Activated naive CD8-positive, alpha-beta T cell (primary cell): ENCODE data around the gene CACNG3.

Experiments used
- H3K27ac Mint-ChIP-seq: one replicate; pipeline ENCODE4 v1.8.0; 2021; ENCODE audit warnings: mixed read lengths
- H3K27me3 Mint-ChIP-seq: one replicate; pipeline ENCODE4 v1.8.0; 2021; ENCODE audit warnings: mixed read lengths
- H3K36me3 Mint-ChIP-seq: one replicate; pipeline ENCODE4 v1.8.0; 2021; ENCODE audit warnings: mixed read lengths
- H3K4me1 Mint-ChIP-seq: one replicate; pipeline ENCODE4 v1.8.0; 2021; ENCODE audit warnings: low read depth, mixed read lengths
- H3K4me3 Mint-ChIP-seq: one replicate; pipeline ENCODE4 v1.8.0; 2021; ENCODE audit warnings: mild to moderate bottlenecking, mixed read lengths
- H3K9me3 Mint-ChIP-seq: one replicate; pipeline ENCODE4 v1.8.0; 2021; ENCODE audit warnings: low read depth, mixed read lengths

CACNG3 gene

GRCh38 chr16:24372824-24373223, 116.7 kb downstream of the CACNG3 start:
- Mint-ChIP-seq H3K4me3 (no peak overlapping the region), H3K27ac (no peak overlapping the region), H3K4me1 (no peaks in the 10 kb centered on the region), H3K27me3 (peaks cover 7% of the 10 kb centered on the region), H3K9me3 (no peaks in the 10 kb centered on the region), H3K36me3 (no peaks in the 10 kb centered on the region)

GRCh38 chr16:24378999-24379398, 122.9 kb downstream of the CACNG3 start:
- no peak overlapping the region for H3K27ac Mint-ChIP-seq
- peaks cover 21% of the 10 kb centered on the region for H3K9me3 Mint-ChIP-seq
- H3K4me3 Mint-ChIP-seq: no peak overlapping the region
- peaks cover 4% of the 10 kb centered on the region for H3K36me3 Mint-ChIP-seq
- H3K27me3 Mint-ChIP-seq: peaks cover 5% of the 10 kb centered on the region
- H3K4me1 Mint-ChIP-seq: no peaks in the 10 kb centered on the region

GRCh38 chr16:24381470-24382118, 125.5 kb downstream of the CACNG3 start:
- Mint-ChIP-seq H3K27me3 (peaks cover 7% of the 10 kb centered on the region), H3K36me3 (peaks cover 4% of the 10 kb centered on the region), H3K4me3 (no peak overlapping the region)

GRCh38 chr16:24382762-24383407, 126.8 kb downstream of the CACNG3 start:
- Mint-ChIP-seq H3K27me3 (peaks cover 2% of the 10 kb centered on the region), H3K4me3 (no peak overlapping the region), H3K4me1 (no peaks in the 10 kb centered on the region), H3K27ac (no peak overlapping the region), H3K36me3 (peaks cover 4% of the 10 kb centered on the region), H3K9me3 (peaks cover 21% of the 10 kb centered on the region)

More at GRCh38 chr16:24381470-24382118, 125.5 kb downstream of the CACNG3 start:
- no peak overlapping the region for H3K27ac Mint-ChIP-seq
- H3K4me1 Mint-ChIP-seq: no peaks in the 10 kb centered on the region
- peaks cover 21% of the 10 kb centered on the region for H3K9me3 Mint-ChIP-seq

- Mint-ChIP-seq H3K9me3 (peaks cover 2% of the 10 kb centered on the region), H3K36me3 (no peaks in the 10 kb centered on the region), H3K27ac (no peak overlapping the region), H3K27me3 (peaks cover 20% of the 10 kb centered on the region), H3K4me3 (no peak overlapping the region), H3K4me1 (no peaks in the 10 kb centered on the region)
Observed at GRCh38 chr16:24394341-24394740, 138.2 kb downstream of the CACNG3 start.

GRCh38 chr16:24396350-24397271, 140.5 kb downstream of the CACNG3 start:
- Mint-ChIP-seq H3K4me1 (no peaks in the 10 kb centered on the region), H3K4me3 (no peak overlapping the region), H3K27me3 (peaks cover 23% of the 10 kb centered on the region), H3K9me3 (peaks cover 4% of the 10 kb centered on the region), H3K36me3 (no peaks in the 10 kb centered on the region), H3K27ac (no peak overlapping the region)

GRCh38 chr16:24409045-24409444, 152.9 kb downstream of the CACNG3 start:
- peaks cover 9% of the 10 kb centered on the region for H3K27me3 Mint-ChIP-seq
- H3K4me3 Mint-ChIP-seq: no peak overlapping the region
- H3K4me1 Mint-ChIP-seq: no peaks in the 10 kb centered on the region
- H3K36me3 Mint-ChIP-seq: no peaks in the 10 kb centered on the region
- H3K9me3 Mint-ChIP-seq: no peaks in the 10 kb centered on the region
- H3K27ac Mint-ChIP-seq: no peak overlapping the region
